HG03354 (cell line): Measurements from ENCODE around the gene SORCS3.
A peak's percentile ranks its signal among the peaks of the same experiment; 100 is the strongest.

Source experiments
- ATAC-seq: cut with Tn5 transposase; IDR thresholded peaks from one replicate; pipeline ENCODE4 v1.9.1; 2021; ENCODE audit warnings: mild to moderate bottlenecking; ENCODE audit not compliant: unreplicated experiment, poor library complexity, severe bottlenecking

The SORCS3 gene

GRCh38 chr10:105042906-105043552 lies 401.9 kb downstream of the SORCS3 start:
- ATAC-seq, result no peak

GRCh38 chr10:105044902-105045301 lies 403.8 kb downstream of the SORCS3 start:
- ATAC-seq, result no peak

- no peak for ATAC-seq
Observed at GRCh38 chr10:105056413-105056812, 415.3 kb downstream of the SORCS3 start.

- ATAC-seq, result no peak
Observed at GRCh38 chr10:105062951-105063350, 421.9 kb downstream of the SORCS3 start.

DNA sequence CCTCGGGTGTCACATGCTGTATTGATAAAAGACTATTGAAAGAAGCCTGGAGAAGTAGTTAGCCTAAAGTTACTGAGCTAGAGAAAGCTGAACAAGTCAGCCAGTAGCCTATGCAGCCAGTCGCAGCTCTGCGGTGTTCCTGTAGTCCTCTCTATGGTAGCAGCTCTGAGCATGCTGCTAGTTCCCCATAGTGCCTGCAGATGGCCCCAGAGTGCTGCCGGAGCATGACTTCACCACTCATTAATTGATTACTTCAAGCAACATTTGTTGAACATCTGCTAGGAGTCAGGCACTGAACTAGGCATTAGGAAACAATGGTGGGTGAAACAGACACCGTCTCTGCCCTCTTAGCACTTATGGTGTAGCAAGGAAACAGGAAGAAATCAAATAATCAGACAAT lies 422.7 kb downstream of the SORCS3 start:
- ATAC-seq, result peak; percentile 87

- ATAC-seq, result no peak
Observed at GRCh38 chr10:105068497-105068896, 427.4 kb downstream of the SORCS3 start.

DNA sequence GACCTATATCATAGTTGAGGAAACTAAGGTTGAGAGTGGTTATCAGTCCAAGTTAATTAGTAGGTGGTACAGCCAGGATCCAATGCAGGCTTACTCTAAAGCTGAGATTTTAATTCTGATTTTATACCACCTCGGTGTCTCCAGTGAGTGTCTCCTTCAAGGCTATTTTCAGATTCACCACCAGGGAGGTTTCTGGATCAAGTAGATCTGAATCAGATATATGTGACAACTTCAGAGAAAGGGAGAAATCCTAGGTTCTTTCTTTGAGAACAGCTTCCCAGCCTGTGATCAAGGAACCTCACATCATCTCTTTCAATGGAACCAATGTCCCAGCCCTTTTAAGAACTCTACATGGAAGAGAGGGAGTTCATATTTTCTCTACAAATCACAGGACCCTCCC lies 429.2 kb downstream of the SORCS3 start:
- no peak for ATAC-seq

DNA sequence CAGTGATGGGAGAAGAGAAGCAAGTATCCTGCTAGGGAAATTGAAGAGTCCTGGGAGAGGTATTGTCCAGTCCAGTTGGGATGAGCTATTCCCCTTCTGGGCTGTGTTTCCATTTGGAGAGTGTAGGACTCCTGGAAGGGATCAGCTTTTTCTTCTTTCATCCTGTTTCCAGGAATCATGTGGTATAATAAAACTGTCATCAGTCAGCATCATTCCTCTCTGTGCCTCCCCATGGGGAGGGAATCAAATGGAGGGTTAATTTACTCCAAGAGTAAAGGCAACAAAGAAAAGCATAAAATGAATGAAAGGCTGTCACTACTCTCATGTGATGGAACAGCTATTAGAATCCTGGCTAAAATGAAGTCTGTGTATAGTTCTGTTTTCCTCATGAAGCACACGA lies 429.9 kb downstream of the SORCS3 start:
- no peak for ATAC-seq

DNA sequence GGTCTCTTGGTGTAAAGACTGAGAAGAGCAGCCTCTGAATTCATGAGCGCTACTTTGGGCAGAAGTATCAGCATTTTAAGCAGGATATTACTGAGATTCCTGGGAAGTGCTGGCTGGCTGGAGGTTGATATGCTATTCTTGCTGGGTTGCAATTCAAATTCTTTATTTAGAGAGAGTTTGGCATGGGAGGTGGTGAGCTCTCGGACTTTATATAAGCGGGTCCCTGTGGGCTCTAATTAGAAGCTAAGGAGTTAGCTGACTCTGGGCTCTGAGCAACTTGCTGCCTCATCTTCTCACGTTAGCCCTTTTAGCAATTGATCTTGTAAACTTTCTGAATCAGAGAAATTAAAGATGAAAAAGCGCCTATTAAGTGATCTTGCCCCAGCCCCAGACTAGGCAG lies 430.9 kb downstream of the SORCS3 start:
- no peak for ATAC-seq

- ATAC-seq, result no peak
Observed at GRCh38 chr10:105073999-105074398, 432.9 kb downstream of the SORCS3 start.

DNA sequence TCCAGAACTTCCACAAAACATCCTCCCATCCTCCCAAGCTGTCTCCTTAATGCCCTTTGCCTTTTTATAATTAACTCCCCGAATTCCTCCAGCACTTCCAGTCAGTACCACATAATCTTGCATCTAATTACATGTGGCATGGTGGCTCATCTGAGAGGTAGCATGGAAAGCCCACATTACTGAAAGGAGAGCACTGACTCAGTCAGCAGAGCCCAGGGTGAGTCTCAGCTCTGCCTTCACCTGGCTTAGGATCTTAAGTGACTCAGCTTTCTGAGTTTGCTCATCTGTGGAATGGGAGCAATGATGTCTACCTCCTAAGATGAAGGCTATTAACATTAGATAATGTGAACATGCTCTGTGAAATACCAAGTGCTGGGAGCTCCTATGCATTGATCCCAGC lies 433.9 kb downstream of the SORCS3 start:
- ATAC-seq, result no peak

GRCh38 chr10:105085980-105086379 lies 444.9 kb downstream of the SORCS3 start:
- no peak for ATAC-seq

- ATAC-seq, result no peak
Observed at GRCh38 chr10:105094048-105094447, 453.0 kb downstream of the SORCS3 start.

DNA sequence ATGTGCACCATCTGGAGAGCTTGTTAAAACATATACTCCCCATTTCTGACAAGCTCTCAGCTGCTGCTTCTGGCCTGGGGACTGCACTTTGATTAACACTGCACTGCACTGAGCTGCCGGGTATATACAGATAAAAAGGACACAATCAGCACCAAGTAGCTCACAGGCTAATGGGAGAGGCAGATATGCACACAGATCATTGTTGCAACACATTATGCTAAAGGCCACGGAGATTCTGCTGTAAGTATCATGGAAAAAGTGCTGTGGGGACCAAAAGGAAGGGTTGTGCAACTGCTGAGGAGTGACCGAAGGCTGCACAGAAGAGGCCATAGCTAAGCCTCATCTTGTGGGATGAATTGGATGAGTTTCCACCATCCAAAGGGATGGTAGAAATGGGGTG lies 455.2 kb downstream of the SORCS3 start:
- ATAC-seq, result no peak

GRCh38 chr10:105102977-105103376 lies 461.9 kb downstream of the SORCS3 start:
- ATAC-seq, result no peak

DNA sequence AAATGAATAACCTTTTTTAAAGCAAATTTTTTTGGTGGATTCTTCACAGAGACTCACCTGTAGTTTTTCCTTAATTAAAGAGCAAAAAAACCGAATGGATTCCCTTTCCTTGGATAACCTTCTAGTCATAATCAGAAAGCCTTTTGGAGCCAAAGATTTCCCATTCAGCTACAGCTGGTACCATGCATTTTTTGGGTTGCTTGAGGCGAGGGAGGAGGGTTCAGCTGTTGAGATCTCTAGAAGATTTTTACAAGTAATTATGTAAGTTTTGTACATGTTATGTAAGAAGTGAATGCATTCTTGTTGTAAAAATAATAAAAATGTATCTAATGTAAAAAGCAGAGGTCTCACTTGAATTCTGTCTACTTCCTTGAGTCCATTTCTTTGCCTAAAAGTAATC lies 463.2 kb downstream of the SORCS3 start:
- no peak for ATAC-seq

DNA sequence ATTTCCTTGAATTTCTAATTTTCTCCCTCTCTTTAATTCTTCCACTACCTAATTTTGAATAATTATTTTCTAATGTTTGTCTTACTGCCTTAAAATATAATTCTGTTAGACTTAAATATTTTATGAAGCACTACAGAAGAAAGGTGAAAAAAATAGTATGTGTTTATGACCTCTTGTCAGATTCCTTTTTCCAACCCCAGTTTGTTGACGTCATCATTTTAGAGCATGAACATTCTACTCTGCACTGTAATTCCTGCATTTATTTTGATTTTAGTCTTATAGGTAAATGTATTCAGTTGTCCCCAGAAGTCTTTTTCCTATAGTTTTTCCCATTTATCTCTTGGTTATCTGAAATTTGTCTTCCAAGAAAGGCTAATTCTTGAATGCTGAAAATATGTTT lies 468.1 kb downstream of the SORCS3 start:
- ATAC-seq, result no peak

DNA sequence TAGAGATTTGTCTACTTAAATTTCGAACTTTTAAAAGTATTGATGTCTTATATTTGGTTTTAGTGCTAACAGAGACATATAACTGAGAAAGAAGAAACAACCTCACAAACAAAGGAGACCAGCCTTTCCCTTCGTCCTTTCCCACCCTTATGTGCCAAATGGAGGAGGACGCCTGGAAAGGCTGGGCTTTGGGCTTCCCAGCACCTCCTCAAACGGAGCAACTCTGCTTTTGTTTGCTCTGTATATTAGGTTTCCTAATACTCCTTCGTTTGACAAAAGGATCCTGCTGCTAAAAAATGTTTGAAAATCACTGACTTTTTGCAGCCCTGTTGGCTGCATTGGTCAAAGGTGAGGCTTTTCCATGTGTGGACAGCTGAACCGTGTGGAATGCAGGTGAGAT lies 471.8 kb downstream of the SORCS3 start:
- ATAC-seq, result no peak

GRCh38 chr10:105113666-105114065 lies 472.6 kb downstream of the SORCS3 start:
- ATAC-seq, result no peak

GRCh38 chr10:105121743-105122142 lies 480.7 kb downstream of the SORCS3 start:
- no peak for ATAC-seq

DNA sequence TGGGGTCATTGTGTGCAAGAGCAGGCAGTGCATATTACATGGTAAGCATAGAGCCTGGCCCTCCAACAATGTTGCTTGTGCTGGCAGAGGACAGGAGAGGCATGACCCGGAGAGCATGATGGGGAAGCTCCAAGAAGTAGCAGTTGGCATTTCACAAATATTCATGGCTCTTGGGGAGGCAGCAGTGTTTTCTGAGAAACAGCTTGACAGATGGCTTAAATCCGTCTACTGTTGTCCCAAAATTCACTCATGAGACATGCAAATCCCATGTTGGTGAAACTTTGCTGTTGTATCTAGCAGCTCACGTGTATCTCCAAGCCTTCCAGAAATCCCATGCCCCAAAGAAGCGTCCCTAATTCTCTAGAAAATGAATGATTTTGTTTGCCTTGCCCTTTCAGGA lies 487.0 kb downstream of the SORCS3 start:
- no peak for ATAC-seq

DNA sequence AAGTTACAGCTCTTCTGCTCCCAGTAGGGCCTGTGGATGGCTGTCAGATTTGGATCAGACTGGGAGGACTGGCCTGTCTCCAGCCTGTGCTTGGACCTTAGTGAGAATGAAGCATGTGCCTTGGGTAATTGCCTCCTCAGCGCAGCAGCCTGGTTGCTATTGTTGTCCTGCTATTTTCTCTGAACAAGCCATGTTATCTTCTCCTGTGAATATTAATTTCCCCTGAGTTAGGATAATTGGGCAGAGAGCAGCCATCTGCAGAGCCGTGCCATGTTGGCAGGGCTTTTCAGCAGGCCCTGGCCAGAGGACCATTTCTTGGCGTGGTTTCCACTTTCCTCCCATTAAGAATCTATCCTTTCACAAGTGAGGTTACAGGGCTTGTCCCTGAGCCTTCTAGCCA lies 497.3 kb downstream of the SORCS3 start:
- ATAC-seq, result no peak
